HG03575 (cell line): ENCODE data around the gene MOAP1.
"Not testable (repeated sequence)": the region's sequence is repeated elsewhere in the genome, so short reads cannot be mapped to it uniquely, and the experiment has no call there.

ENCODE experiments used
- ATAC-seq: cut with Tn5 transposase; IDR thresholded peaks from one replicate; pipeline ENCODE4 v1.9.1; 2021; ENCODE audit not compliant: unreplicated experiment, insufficient number of reproducible peaks, low FRiP score; ENCODE audit errors: extremely low read depth

MOAP1 gene

DNA sequence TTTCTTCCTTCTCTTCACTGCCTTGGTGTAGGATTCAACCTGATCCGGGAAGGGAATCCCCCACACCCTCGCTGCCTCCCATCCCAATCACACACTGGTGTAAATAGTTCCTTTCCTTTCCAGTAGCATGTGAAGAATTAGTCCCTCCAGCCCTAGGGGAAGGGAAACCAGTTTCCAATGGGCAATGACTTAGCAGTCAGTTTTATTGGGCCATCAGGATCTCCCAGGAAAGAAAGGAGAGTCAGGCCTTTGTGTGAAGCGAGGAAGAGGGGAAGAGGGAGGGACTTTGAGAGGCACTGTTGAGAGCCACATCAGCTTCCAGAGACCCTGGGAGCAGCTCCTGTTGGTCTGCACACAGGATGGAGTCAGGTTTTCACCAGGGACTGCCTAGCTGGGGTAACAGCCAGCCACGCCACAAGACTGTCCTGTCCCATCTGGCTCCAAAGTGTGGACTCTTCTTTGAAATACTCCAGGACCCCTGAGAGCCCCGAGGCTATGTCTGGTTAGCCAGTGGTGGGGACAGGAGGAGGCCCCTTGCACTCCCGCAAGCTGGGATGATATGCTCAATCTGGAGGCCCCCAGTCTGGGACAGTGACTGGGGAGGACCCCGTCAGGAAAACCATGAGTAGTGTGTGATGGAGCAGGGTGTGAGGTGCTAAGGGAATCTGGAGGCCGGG lies 27.9 kb downstream of the MOAP1 start:
- no peak for ATAC-seq

DNA sequence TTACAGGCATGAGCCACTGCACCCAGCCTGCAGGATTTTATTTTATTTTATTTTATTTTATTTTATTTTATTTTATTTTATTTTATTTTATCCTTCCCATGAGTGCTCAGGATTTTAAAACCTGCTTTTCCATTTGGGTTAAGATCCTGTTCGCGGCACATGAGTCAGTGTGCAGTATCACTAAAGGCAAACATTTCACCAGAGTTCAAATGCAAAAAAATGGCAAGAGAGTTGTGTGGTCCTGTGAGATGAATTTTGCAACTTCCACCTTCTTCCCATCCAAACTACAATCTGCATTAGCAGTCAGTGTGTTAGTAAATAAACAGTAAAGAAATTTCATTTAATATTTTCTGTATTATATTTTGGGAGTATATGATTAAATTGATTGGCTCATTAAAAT lies 29.0 kb downstream of the MOAP1 start:
- no peak for ATAC-seq

DNA sequence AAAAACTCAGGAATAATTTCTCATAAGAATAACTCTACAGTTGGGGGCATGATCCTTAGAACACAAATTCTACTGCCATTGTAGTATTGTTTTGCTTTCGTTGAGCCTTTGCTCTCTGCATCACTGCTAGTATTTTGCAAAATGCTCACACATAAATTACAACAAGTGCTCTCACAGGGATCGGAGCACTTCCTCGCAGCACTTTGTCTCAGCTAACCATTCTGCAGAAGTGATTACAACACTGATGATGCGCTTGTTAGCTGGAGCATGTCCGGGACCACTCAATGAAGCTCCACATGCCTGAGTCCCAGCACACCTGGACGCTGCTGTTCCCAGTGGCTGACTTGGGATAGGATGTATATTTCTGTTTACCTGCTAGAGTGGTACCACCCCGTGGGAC lies 31.6 kb downstream of the MOAP1 start:
- ATAC-seq: no peak

DNA sequence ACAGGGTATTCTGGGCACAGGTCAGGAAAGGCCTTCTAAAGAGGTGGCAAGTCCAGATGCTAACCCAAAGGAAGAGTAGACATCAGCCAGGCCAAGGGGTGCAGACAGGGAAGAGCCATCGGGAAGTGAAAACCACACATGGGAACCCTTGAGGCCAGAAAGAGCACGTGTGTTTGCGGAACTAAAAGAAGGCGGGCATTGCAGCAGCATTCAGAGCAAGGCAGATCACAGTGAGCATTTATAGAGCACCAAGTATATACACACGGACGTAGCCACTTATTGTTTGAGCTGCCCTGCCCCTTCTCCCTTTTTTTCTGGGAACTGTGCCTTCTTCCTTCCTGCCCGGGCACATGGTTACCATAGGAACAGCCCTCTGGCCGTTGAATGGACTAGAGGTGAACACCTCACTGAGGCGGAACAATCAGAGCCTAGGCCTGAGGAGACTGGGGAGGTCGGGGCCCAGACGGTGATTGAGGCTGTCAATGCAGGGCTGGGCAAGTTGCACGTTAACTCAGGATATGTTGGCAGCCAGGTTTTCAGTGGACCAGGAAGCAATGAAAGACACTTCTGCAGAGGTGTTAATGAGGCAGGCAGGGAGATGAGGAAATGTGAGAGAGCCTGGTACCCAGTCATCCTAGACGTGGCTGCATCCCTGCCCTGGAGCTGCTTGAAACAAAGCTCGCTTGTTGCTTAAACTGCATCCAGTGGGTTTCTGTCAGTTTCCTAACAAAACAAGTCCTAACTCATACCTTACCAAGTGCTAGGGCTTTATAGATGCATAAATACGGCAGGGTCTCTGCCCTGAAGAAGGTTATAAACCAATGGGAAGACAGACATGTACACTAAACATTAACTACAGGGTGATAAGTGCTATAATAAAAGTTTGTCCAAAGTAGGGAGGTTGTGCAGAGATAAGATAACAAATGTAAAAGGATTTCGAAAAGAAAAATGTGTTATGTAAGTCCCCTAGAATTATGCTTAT lies 34.2 kb downstream of the MOAP1 start:
- ATAC-seq: no peak

DNA sequence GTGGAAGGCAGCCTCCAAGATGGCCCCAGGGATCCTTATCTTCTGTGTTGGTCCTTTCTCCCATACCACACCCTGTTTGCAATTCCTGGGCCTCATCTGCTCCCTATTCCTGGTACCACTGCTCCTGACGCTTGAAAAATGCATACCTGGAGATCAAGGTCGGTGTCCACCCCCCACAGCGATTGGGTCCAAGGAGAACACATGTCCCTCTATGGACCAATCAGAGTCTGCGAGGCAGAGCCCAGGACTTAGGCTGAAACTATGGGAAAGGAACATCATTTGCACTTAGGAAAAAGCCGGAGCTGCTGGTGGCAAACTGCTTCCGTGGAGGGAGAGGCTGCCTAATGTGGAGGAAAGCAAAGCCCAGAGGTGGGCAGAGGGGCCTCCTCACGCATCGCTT lies 35.7 kb downstream of the MOAP1 start:
- ATAC-seq: no peak

DNA sequence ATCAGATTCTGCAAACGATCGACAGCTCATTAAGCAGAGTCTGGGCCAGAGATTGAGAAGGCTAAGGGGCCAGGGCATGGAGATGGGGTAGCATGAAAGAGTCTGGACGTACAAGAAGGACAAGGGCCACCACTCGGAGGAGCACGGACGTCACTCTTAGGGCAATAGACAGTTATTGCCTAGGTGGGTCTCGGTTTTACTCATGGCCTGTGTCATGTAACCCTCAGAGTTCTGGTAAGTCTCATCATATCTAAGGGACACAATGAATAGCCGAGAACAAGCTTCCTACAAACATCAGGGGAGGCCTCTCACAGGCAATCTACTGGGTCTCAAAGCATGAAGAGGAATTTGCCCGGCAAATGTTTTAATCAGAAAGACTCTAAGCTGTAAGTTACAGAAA lies 38.6 kb downstream of the MOAP1 start:
- ATAC-seq: no peak

DNA sequence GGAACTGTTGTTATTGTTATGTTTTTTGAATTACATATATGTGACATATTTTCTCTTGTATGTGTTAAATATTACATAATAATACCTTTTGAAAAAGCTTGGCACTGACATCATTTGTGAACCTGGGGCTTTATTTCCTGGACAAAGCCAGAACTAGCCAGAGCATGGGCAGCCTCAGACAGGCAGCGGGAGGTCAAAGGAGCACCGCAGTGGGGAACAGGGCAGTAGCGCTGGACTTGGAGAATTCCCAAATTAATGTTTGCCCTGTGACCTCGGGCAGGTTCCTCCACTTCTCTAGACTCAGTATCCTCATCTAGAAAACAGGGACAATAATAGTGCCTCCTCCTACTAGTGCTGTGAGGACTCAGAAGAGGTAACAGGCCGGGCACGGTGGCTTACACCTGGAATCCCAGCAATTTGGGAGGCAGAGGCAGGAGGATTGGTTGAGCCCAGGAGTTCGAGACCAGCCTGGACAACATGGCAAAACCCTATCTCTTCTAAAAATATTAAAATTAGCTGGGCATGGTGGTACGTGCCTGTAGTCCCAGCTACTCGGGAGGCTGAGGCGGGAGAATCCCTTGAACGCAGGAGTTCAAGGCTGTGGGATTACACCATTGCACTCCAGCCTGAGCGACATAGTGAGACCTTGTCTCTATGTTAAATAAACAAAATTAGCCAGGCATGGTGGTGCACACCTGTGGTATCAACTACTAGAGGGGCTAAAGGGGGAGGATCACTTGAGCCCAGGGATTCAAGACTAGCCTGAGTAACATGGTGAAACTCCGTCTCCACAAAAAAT lies 41.6 kb downstream of the MOAP1 start:
- ATAC-seq: no peak

DNA sequence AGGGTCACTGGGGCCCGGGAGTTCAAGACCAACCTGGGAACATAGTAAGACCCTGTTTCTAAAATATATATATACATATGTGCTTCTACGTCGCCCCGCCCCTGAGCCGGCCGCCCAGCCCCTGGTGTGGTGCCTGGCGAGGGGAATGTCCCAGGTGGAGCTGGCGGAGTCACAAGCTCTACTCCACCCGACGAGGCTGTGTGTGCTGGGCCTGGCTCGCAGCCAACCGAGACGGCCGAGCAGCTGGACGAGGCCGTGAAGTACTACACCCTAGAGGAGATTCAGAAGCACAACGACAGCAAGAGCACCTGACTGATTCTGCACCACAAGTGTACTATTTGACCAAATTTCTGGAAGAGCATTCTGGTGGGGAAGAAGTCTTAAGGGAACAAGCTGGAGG lies 46.8 kb downstream of the MOAP1 start:
- no peak for ATAC-seq

DNA sequence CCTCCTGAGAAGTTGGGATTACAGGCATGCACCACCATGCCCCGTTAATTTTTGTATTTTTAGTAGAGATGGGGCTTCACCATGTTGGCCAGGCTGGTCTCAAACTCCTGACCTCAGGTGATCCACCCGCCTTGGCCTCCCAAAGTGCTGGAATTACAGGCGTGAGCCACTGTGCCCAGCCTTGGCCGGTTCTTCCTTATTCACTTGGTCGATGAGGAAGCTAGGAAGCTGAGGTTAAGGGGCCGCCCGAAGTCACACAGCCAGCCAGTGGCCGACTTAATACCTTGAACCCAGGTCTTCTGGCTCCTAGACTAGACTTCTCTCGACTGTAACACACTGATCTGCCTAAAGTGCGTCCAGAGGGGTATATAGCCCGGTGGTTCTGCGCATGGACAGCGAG lies 48.2 kb downstream of the MOAP1 start:
- ATAC-seq: not testable (repeated sequence)

DNA sequence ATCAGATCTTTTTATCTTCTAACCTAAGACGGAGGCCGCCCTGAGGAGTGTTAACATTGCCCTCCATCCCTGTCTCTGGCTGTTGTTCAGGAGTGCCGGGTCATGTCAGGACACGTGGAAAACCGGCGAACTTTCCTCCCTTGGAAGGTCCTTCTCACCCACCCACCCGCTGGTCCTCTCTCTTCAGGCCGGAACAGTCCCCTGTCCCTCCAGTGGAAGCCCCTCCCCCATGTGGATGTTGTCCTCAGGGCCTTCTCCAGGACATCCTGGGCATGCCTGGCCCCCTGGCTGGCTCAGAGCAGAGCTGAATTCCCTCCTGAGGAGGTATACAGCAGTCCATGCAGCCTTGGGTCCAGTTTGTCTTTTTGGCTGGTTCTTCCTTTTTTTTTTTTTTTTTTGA lies 48.7 kb downstream of the MOAP1 start:
- ATAC-seq: no peak

DNA sequence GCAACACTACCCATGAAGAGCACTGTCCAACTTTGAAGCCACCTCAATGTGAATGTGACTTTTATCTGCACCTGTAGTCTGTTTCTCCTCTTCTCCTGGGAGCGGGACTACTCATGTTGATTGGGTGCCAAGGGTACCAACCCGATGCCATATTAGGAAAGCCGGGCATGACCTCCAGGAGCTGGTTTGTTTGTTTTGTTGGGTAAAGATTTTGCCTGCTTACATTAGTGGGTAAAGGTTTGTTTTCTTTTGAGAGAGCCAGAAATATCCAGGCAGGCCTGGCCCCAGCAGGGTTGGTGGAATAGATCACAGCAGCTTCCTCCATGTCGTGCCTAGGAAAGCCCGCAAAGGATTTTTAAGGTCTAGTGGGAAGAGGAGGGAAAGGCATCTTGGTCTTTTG lies 49.3 kb downstream of the MOAP1 start:
- no peak for ATAC-seq

DNA sequence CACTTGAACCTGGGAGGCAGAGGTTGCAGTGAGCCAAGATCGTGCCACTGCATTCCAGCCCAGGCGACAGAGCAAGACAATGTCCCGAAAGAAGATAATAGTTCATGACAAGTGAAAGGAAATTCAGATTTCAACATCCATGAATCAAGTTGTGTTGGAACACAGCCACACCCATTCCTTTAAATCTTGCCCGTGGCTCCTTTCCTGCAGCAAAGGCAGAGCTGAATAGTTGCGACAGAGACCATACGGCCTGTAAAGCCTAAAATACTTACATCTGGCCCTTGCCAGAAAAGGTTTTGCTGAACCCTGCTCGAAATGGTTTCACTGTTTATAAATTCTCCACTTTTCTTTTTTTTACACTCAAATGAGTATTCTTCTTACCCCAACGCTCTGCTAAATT lies 51.2 kb downstream of the MOAP1 start:
- no peak for ATAC-seq

DNA sequence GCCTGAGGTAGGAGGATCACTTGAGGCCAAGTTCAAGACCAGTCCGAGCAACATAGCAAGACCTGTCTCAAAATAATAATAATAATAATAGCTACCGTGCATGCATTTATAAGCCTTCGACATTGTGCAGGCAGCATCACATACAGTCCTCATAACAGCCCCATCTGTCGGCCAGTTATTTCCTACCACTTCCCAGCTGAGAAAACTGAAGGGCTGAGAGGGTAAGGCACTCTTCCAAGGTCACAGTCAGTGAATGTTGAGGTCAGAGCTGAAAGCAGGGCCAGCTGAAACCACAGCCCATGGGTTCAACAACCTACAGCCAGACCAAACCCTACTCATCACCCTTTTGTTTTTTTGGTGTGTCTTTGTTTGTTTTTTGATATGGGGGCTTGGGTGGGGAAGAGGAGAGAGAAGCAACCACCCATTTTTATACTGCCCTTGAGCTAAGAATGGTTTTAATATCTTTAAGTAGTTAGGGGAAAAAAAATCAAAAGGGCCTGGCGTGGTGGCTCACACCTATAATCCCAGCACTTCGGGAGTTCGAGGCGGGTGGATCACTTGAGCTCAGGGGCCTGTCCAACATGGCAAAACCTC lies 52.1 kb downstream of the MOAP1 start:
- ATAC-seq: no peak
